ENCODE measurements around the gene CDHR5. TPM values are rescaled to one million over a fixed set of nuclear protein-coding genes. Genes with fewer than 3 reads are reported as not detected.

The CDHR5 gene
- total RNA-seq, 1 donor from 2014 or later, result not detected

DNA sequence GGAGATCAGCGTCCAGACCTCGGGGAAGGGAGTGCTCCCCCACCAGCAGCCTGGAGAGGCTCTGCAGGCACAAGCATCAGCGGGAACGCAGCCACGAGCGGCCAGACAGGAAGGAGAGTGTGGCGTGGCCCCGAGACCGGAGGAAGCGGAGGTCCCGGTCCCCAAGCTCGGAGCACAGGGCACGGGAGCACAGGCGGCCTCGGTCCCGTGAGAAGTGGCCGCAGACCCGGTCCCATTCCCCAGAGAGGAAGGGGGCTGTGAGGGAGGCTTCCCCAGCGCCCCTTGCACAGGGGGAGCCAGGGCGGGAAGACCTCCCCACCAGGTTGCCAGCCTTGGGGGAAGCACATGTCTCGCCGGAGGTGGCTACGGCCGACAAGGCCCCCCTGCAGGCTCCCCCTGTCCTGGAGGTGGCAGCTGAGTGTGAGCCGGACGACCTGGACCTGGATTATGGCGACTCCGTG is 15.9 kb downstream of the CDHR5 start:
- no peak overlapping the region for H3K27ac Mint-ChIP-seq (ENCODE audit: unreplicated experiment)
- H3K27me3 Mint-ChIP-seq (ENCODE audit: unreplicated experiment), result no peaks in the 10 kb centered on the region
- H3K4me3 Mint-ChIP-seq (ENCODE audit: unreplicated experiment), result no peak overlapping the region
- peaks cover 2% of the 10 kb centered on the region for H3K4me1 Mint-ChIP-seq (ENCODE audit: unreplicated experiment)
- TF ChIP-seq, protein P1, sequence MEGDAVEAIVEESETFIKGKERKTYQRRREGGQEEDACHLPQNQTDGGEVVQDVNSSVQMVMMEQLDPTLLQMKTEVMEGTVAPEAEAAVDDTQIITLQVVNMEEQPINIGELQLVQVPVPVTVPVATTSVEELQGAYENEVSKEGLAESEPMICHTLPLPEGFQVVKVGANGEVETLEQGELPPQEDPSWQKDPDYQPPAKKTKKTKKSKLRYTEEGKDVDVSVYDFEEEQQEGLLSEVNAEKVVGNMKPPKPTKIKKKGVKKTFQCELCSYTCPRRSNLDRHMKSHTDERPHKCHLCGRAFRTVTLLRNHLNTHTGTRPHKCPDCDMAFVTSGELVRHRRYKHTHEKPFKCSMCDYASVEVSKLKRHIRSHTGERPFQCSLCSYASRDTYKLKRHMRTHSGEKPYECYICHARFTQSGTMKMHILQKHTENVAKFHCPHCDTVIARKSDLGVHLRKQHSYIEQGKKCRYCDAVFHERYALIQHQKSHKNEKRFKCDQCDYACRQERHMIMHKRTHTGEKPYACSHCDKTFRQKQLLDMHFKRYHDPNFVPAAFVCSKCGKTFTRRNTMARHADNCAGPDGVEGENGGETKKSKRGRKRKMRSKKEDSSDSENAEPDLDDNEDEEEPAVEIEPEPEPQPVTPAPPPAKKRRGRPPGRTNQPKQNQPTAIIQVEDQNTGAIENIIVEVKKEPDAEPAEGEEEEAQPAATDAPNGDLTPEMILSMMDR (IDR thresholded peaks at IDR 0.05), result no peak
- no peaks in the 10 kb centered on the region for H3K9me3 Mint-ChIP-seq (ENCODE audit: unreplicated experiment)
- peaks cover 33% of the 10 kb centered on the region for H3K36me3 Mint-ChIP-seq (ENCODE audit: unreplicated experiment)
- DNase-seq (ENCODE audit: extremely low spot score, unreplicated experiment), result no peak

DNA sequence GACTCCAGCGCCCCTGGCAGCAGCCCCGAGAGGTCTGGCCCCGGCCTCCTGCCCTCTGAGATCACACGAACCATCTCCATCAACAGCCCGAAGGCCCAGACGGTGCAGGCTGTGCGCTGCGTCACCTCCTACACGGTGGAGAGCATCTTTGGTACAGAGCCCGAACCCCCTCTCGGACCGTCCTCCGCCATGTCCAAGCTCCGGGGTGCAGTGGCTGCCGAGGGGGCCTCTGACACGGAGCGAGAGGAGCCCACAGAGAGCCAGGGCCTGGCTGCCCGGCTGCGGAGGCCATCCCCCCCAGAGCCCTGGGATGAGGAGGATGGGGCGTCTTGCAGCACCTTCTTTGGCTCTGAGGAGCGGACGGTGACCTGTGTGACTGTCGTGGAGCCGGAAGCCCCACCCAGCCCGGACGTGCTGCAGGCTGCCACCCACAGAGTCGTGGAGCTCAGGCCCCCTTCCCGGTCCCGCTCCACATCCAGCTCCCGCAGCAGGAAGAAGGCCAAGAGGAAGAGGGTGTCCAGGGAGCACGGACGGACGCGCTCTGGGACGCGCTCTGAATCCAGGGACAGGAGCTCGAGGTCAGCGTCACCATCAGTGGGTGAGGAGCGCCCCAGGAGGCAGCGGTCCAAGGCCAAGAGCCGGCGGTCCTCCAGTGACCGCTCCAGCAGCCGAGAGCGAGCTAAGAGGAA is 16.6 kb downstream of the CDHR5 start:
- TF ChIP-seq, protein P1 (IDR thresholded peaks at IDR 0.05), result no peak
- no peak overlapping the region for H3K4me3 Mint-ChIP-seq (ENCODE audit: unreplicated experiment)
- H3K36me3 Mint-ChIP-seq (ENCODE audit: unreplicated experiment), result peaks cover 35% of the 10 kb centered on the region
- H3K27ac Mint-ChIP-seq (ENCODE audit: unreplicated experiment), result no peak overlapping the region
- no peaks in the 10 kb centered on the region for H3K9me3 Mint-ChIP-seq (ENCODE audit: unreplicated experiment)
- peaks cover 2% of the 10 kb centered on the region for H3K4me1 Mint-ChIP-seq (ENCODE audit: unreplicated experiment)
- no peak for DNase-seq (ENCODE audit: extremely low spot score, unreplicated experiment)
- no peaks in the 10 kb centered on the region for H3K27me3 Mint-ChIP-seq (ENCODE audit: unreplicated experiment)

DNA sequence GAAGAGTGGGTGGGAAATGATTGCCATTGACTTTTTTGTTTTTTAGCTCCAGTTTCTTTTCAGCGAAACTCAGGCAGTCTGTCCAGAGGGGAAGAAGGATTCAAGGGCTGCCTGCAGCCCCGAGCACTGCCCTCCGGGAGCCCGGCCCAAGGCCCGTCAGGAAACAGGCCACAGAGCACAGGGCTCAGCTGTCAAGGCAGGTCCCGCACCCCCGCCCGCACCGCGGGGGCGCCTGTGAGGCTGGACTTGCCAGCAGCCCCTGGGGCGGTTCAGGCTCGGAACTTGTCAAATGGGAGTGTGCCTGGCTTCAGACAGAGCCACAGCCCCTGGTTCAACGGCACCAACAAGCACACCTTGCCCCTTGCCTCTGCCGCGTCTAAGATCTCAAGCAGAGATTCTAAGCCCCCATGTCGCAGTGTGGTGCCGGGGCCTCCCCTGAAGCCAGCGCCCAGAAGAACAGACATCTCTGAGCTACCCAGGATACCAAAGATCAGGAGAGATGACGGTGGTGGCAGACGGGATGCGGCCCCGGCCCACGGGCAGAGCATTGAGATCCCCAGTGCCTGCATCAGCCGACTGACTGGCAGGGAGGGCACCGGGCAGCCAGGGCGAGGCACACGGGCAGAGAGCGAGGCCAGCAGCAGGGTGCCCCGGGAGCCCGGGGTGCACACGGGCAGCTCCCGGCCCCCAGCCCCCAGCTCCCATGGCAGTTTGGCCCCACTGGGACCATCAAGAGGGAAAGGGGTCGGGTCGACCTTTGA is 17.6 kb downstream of the CDHR5 start:
- TF ChIP-seq, protein P1 (IDR thresholded peaks at IDR 0.05), result no peak
- DNase-seq (ENCODE audit: extremely low spot score, unreplicated experiment), result no peak
- Mint-ChIP-seq H3K36me3 (ENCODE audit: unreplicated experiment) (peaks cover 31% of the 10 kb centered on the region), H3K4me1 (ENCODE audit: unreplicated experiment) (peaks cover 2% of the 10 kb centered on the region), H3K4me3 (ENCODE audit: unreplicated experiment) (no peak overlapping the region), H3K27me3 (ENCODE audit: unreplicated experiment) (no peaks in the 10 kb centered on the region), H3K9me3 (ENCODE audit: unreplicated experiment) (no peaks in the 10 kb centered on the region), H3K27ac (ENCODE audit: unreplicated experiment) (no peak overlapping the region)

DNA sequence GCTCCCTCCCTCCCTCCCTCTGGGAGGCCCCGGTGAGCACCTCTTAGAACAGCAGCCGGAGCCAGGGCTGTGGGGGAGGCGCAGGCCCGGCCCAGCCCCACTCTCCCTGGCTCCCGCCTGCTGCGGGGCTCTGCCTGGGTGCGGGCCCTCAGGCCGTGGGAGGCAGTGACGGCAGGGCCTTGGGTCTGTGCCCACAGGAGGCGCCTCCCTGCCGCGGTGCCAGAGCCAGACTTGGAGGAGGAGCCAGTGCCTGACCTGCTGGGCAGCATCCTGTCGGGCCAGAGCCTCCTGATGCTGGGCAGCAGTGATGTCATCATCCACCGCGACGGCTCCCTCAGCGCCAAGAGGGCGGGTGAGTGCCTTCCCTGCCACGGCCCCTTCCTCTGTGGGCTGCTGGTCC is 18.5 kb downstream of the CDHR5 start:
- no peak for DNase-seq (ENCODE audit: extremely low spot score, unreplicated experiment)
- H3K27ac Mint-ChIP-seq (ENCODE audit: unreplicated experiment), result no peak overlapping the region
- H3K9me3 Mint-ChIP-seq (ENCODE audit: unreplicated experiment), result no peaks in the 10 kb centered on the region
- no peaks in the 10 kb centered on the region for H3K4me1 Mint-ChIP-seq (ENCODE audit: unreplicated experiment)
- TF ChIP-seq, protein P1 (IDR thresholded peaks at IDR 0.05), result no peak
- peaks cover 36% of the 10 kb centered on the region for H3K36me3 Mint-ChIP-seq (ENCODE audit: unreplicated experiment)
- no peaks in the 10 kb centered on the region for H3K27me3 Mint-ChIP-seq (ENCODE audit: unreplicated experiment)
- no peak overlapping the region for H3K4me3 Mint-ChIP-seq (ENCODE audit: unreplicated experiment)

Data from osteocyte (in vitro differentiated cells).